ENCODE data around the gene ZNF646. TPM values are rescaled to one million over a fixed set of nuclear protein-coding genes. Genes with fewer than 3 reads are reported as not detected.

Gene ZNF646
- total and polyA plus RNA-seq, 2 donors (not counting 3 experiments of a cell fraction or from before 2014, with no cell fraction given) = 4.1 to 15.9 TPM

- POLR2A ChIA-PET = no interaction called here
- dilution Hi-C loops (cut with MboI; ENCODE audit: extremely low pct_ligation_motif_present, low sequenced_read_pairs) = no loop called here
- Histone ChIP-seq H3K27ac (ENCODE audit: insufficient read depth, low read depth, low read length) (peak overlapping the region; percentile 63), H3K9ac (replicated peaks; ENCODE audit: extremely low read depth, insufficient read depth, low read length) (no peak overlapping the region), H3K36me3 (ENCODE audit: control insufficient read depth in 2 of 2, extremely low read depth in 1 of 2, insufficient read depth in 2 of 2, low read length in 2 of 2) (peaks cover 0 to 17% of the 10 kb centered on the region in 2 experiments), H3K9me3 (replicated peaks; ENCODE audit: control insufficient read depth, insufficient read depth, low read length) (no peaks in the 10 kb centered on the region), H3K79me2 (ENCODE audit: control insufficient read depth, insufficient read depth, low read length) (peaks cover 16% of the 10 kb centered on the region), H4K20me1 (replicated peaks; ENCODE audit: control insufficient read depth, extremely low read depth, insufficient read depth, low read length) (no peaks in the 10 kb centered on the region), H3K4me2 (ENCODE audit: insufficient read depth, low read length) (peak overlapping the region; percentile 27), H3K4me3 (replicated peaks in 1 of 3; ENCODE audit: insufficient read depth in 1 of 3, low read depth in 1 of 3, low read length in 3 of 3) (no peak overlapping the region), H3K27me3 (ENCODE audit: control insufficient read depth in 2 of 2, insufficient read depth in 2 of 2, low read length in 2 of 2) (no peaks in the 10 kb centered on the region), H2AFZ (ENCODE audit: low read depth, low read length) (no peak overlapping the region), H3K9me1 (replicated peaks; ENCODE audit: control insufficient read depth, extremely low read depth, insufficient read depth, low read length) (no peaks in the 10 kb centered on the region), H3K4me1 (ENCODE audit: control insufficient read depth, extremely low read depth, insufficient read depth, low read length) (peaks cover 10% of the 10 kb centered on the region)
- FAIRE-seq (no peak), DNase-seq (ENCODE audit: low read depth, low spot score) (no peak)
- TF ChIP-seq POLR2AphosphoS5 (IDR thresholded peaks at IDR 0.05; ENCODE audit: insufficient read depth, low read depth, low read length) (no peak), POLR2A (IDR thresholded peaks at IDR 0.05; ENCODE audit: low read depth, low read length) (no peak)
- no TSS peak for BruUV-seq (replicated peaks)
- intact Hi-C loops (cut with micrococcal nuclease) = no loop called here
- CTCF ChIA-PET = interaction anchor here (1.6 kb wide), 1 partner anchor 79 kb away, joined by 5 read pairs; no protein-coding TSS in a partner anchor
Observed at GRCh38 chr16:31063843-31064611, 10.2 kb upstream of the ZNF646 start.

GRCh38 chr16:31064882-31065461, 9.2 kb upstream of the ZNF646 start:
- BruUV-seq (replicated peaks) = no TSS peak
- no peaks in the 10 kb centered on the region for H3K27me3 ChIP-seq (ENCODE audit: control insufficient read depth in 2 of 2, insufficient read depth in 2 of 2, low read length in 2 of 2)
- H3K36me3 ChIP-seq (ENCODE audit: control insufficient read depth in 2 of 2, extremely low read depth in 1 of 2, insufficient read depth in 2 of 2, low read length in 2 of 2) = peaks cover 0 to 17% of the 10 kb centered on the region in 2 experiments
- DNase-seq (ENCODE audit: low read depth, low spot score) = peak; percentile 8
- H3K9me1 ChIP-seq (replicated peaks; ENCODE audit: control insufficient read depth, extremely low read depth, insufficient read depth, low read length) = no peaks in the 10 kb centered on the region
- TF ChIP-seq POLR2A (IDR thresholded peaks at IDR 0.05; ENCODE audit: low read depth, low read length) (no peak), POLR2AphosphoS5 (IDR thresholded peaks at IDR 0.05; ENCODE audit: insufficient read depth, low read depth, low read length) (no peak), JUN (IDR thresholded peaks at IDR 0.05; ENCODE audit: borderline replicate concordance, insufficient read depth, insufficient read length, low read depth) (no peak), MYC (IDR thresholded peaks at IDR 0.05; ENCODE audit: low read depth, low read length) (no peak), FOS (IDR thresholded peaks at IDR 0.05; ENCODE audit: borderline replicate concordance, insufficient read depth, low read length) (no peak), CTCF (IDR thresholded peaks at IDR 0.05; ENCODE audit: extremely low read depth in 1 of 2, insufficient read depth in 1 of 2, low read depth in 1 of 2, low read length in 2 of 2) (no peak), MAX (IDR thresholded peaks at IDR 0.05; ENCODE audit: insufficient read depth, insufficient read length) (no peak), GATA2 (IDR thresholded peaks at IDR 0.05; ENCODE audit: insufficient read depth, insufficient read length, low read depth, low read length) (no peak), EZH2 (IDR thresholded peaks at IDR 0.05; ENCODE audit: borderline replicate concordance, low read depth, low read length, severe bottlenecking) (no peak)
- no peaks in the 10 kb centered on the region for H4K20me1 ChIP-seq (replicated peaks; ENCODE audit: control insufficient read depth, extremely low read depth, insufficient read depth, low read length)
- H3K27ac ChIP-seq (ENCODE audit: insufficient read depth, low read depth, low read length) = peak overlapping the region; percentile 63
- H3K9me3 ChIP-seq (replicated peaks; ENCODE audit: control insufficient read depth, insufficient read depth, low read length) = no peaks in the 10 kb centered on the region
- peak overlapping the region; percentile 8 for H3K9ac ChIP-seq (replicated peaks; ENCODE audit: extremely low read depth, insufficient read depth, low read length)
- dilution Hi-C loops (cut with MboI; ENCODE audit: extremely low pct_ligation_motif_present, low sequenced_read_pairs) = no loop called here
- FAIRE-seq = peak; percentile 76
- no peak overlapping the region for H3K4me3 ChIP-seq (replicated peaks in 1 of 3; ENCODE audit: insufficient read depth in 1 of 3, low read depth in 1 of 3, low read length in 3 of 3)
- ChIA-PET POLR2A (no interaction called here), CTCF (interaction anchor here (1.0 to 1.6 kb wide), 4 partner anchors 9 to 317 kb away, joined by 4 to 5 read pairs (median 4); partner anchors contain the start of gene ZNF668)
- peaks cover 10% of the 10 kb centered on the region for H3K4me1 ChIP-seq (ENCODE audit: control insufficient read depth, extremely low read depth, insufficient read depth, low read length)
- no peak overlapping the region for H2AFZ ChIP-seq (ENCODE audit: low read depth, low read length)
- peak overlapping the region; percentile 27 for H3K4me2 ChIP-seq (ENCODE audit: insufficient read depth, low read length)
- H3K79me2 ChIP-seq (ENCODE audit: control insufficient read depth, insufficient read depth, low read length) = peaks cover 19% of the 10 kb centered on the region
- intact Hi-C loops (cut with micrococcal nuclease) = no loop called here

Measured in endothelial cell of umbilical vein (primary cell).